ENCODE data around the gene MRLN. TPM values are rescaled to one million over a fixed set of nuclear protein-coding genes. Genes with fewer than 3 reads are reported as not detected.
"Not testable (repeated sequence)": the region's sequence is repeated elsewhere in the genome, so short reads cannot be mapped to it uniquely, and the experiment has no call there.

MRLN gene
- total RNA-seq, 1 donor from 2014 or later, result not detected

DNA sequence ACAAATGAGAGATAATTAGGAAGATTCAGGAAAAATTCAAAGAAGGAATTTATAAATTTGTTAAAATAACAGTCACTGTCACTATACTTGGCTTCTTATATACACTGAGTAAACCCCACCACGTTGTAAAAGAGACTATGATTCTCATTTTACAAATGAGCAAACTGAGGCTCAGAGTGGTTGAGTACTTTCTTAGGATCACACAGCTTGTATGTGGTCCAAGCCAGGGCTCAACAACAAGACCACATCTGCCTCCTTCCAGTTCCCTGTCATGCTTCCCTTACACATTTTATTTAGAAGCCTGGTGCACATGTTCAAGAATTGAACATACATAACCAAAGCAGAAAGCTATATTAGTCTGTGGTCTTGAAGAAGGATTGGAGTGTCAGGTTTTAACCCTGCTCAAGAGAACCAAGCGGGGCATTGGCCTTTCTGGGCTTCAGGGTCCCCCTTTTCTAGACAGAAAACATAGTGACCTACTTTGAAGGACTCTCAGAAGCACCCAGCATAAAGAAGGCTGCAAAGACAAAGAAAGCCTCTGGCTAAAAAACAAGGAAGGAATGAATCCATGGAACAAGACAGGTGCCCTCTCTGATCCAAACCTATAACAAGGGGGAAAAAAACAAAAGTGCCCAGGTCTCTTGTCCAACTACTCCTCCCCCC is 846 bp downstream of the MRLN start:
- Mint-ChIP-seq H3K36me3 (no peaks in the 10 kb centered on the region), H3K27ac (no peak overlapping the region), H3K4me3 (no peak overlapping the region), H3K4me1 (no peaks in the 10 kb centered on the region), H3K9me3 (no peaks in the 10 kb centered on the region), H3K27me3 (ENCODE audit: low read depth) (peaks cover 2% of the 10 kb centered on the region)
- no peak for DNase-seq (ENCODE audit: low spot score in 2 of 2, unreplicated experiment in 2 of 2)
- TF ChIP-seq CTCF (IDR thresholded peaks at IDR 0.05; ENCODE audit: unreplicated experiment), result no peak

DNA sequence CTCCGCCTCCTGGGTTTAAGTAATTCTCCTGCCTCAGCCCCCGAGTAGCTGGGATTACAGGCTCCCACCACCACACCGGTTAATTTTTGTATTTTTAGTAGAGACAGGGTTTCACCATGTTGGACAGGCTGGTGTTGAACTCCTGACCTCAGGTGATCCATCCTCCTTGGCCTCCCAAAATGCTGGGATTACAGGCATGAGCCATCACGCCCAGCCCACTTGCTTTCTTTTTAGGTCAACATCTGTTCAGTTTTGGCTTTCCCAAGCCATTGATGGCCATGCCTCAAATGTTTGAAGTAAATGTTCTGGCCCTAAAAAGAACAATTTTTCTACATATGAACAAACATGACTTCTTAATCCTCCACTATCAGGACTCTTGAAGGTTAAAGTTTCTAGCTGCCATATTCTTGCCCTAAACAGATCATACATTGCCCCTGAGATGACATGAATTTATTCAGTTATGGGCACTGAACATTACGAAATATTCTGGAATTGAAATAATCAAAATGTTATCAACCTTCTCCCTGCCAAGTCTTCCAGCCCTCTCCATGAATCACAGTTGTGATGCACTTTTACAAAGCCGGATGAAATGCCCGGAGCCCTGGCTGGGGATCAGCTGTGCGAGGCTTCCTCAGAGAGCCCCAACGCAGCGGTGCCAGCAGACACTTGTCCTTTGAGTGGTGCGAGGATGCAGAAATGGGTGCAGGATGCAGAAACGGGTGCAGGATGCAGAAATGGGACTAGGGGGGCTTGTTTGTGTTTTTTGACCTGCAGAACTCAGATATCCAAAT is 2.9 kb downstream of the MRLN start:
- H3K27me3 Mint-ChIP-seq (ENCODE audit: low read depth), result peaks cover 2% of the 10 kb centered on the region
- H3K9me3 Mint-ChIP-seq, result no peaks in the 10 kb centered on the region
- H3K4me3 Mint-ChIP-seq, result no peak overlapping the region
- H3K27ac Mint-ChIP-seq, result no peak overlapping the region
- no peaks in the 10 kb centered on the region for H3K36me3 Mint-ChIP-seq
- DNase-seq (ENCODE audit: low spot score in 2 of 2, unreplicated experiment in 2 of 2), result no peak
- TF ChIP-seq CTCF (IDR thresholded peaks at IDR 0.05; ENCODE audit: unreplicated experiment), result no peak
- no peaks in the 10 kb centered on the region for H3K4me1 Mint-ChIP-seq

GRCh38 chr10:59748834-59749233 is 4.4 kb downstream of the MRLN start:
- DNase-seq (ENCODE audit: low spot score in 2 of 2, unreplicated experiment in 2 of 2), result no peak
- no peak overlapping the region for H3K27ac Mint-ChIP-seq
- H3K36me3 Mint-ChIP-seq, result peaks cover 3% of the 10 kb centered on the region
- no peak for TF ChIP-seq CTCF (IDR thresholded peaks at IDR 0.05; ENCODE audit: unreplicated experiment)
- no peak overlapping the region for H3K4me3 Mint-ChIP-seq
- H3K27me3 Mint-ChIP-seq (ENCODE audit: low read depth), result peaks cover 2% of the 10 kb centered on the region
- no peaks in the 10 kb centered on the region for H3K4me1 Mint-ChIP-seq
- H3K9me3 Mint-ChIP-seq, result no peaks in the 10 kb centered on the region

DNA sequence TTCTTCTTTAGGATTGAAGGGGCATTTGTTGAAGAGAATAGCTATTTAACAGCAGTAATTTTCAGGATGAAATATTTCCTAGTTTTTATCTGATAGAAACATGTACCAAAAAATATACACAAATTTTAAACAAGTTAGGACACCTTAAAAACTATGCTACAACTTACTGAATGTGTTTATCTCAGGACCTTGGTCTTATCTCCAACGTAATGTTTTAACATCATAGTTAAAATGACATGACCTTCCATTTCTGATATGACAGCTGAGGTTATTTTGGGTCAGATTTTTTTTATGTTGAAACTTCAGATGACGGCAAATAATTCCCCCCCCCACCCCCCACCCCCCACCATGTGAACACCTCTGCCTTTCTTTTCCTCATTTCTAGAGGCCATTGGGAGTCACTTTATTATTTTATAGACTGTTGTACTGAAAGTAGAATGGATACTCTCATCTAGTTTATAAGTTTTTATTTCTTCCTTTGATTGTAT is 8.0 kb downstream of the MRLN start:
- no peak for DNase-seq (ENCODE audit: low spot score in 2 of 2, unreplicated experiment in 2 of 2)
- H3K4me1 Mint-ChIP-seq, result no peaks in the 10 kb centered on the region
- H3K36me3 Mint-ChIP-seq, result peaks cover 3% of the 10 kb centered on the region
- H3K27ac Mint-ChIP-seq, result no peak overlapping the region
- no peaks in the 10 kb centered on the region for H3K27me3 Mint-ChIP-seq (ENCODE audit: low read depth)
- H3K9me3 Mint-ChIP-seq, result no peaks in the 10 kb centered on the region
- no peak overlapping the region for H3K4me3 Mint-ChIP-seq
- no peak for TF ChIP-seq CTCF (IDR thresholded peaks at IDR 0.05; ENCODE audit: unreplicated experiment)

DNA sequence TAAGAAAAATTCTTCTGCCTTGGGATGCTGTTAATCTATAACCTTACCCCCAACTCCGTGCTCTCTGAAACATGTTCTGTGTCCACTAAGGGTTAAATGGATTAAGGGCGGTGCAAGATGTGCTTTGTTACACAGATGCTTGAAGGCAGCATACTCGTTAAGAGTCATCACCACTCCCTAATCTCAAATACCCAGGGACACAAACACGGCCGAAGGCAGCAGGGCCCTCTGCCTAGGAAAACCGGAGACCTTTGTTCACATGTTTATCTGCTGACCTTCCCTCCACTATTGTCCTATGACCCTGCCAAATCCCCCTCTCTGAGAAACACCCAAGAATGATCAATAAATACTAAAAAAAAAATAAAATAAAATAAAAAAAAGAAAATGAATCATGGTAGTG is 8.5 kb downstream of the MRLN start:
- not testable (repeated sequence) for H3K9me3 Mint-ChIP-seq; H3K27me3 Mint-ChIP-seq (ENCODE audit: low read depth); H3K4me3 Mint-ChIP-seq; H3K36me3 Mint-ChIP-seq; H3K27ac Mint-ChIP-seq; DNase-seq (ENCODE audit: low spot score in 2 of 2, unreplicated experiment in 2 of 2); H3K4me1 Mint-ChIP-seq

- H3K27me3 Mint-ChIP-seq (ENCODE audit: low read depth); H3K27ac Mint-ChIP-seq; H3K4me3 Mint-ChIP-seq; H3K9me3 Mint-ChIP-seq; H3K4me1 Mint-ChIP-seq; DNase-seq (ENCODE audit: low spot score in 2 of 2, unreplicated experiment in 2 of 2); H3K36me3 Mint-ChIP-seq: not testable (repeated sequence)
These were observed 9.1 kb downstream of the MRLN start for GRCh38 chr10:59744156-59744555.
